ENCODE results near the gene GOT2. TPM values are rescaled to one million over a fixed set of nuclear protein-coding genes. Genes with fewer than 3 reads are reported as not detected.

The GOT2 gene
- total and polyA plus RNA-seq, 4 experiments from 2014 or later, result 37.1 to 113 (median 64.3) TPM

DNA sequence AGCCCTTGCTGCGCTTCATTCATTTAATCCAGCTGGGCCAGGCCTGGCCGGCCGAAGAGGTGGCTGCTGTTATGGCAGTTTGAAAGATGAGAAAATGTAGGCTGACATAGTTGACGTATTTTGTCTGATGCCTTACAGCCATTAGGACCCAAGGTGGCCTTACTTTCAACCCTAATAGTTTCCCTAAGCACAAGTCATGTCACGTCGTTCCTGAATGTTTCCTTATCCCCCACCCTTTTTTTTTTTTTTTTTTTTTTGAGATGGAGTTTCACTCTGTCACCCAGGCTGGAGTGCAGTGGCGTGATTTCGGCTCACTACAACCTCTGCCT, 307 bp upstream of the GOT2 start:
- DNase-seq, result no peak
- Histone ChIP-seq H3K9me3 (ENCODE audit: control insufficient read depth in 1 of 2, low read length in 2 of 2) (no peaks in the 10 kb centered on the region), H3K27ac (ENCODE audit: low read depth, low read length) (peak overlapping the region; percentile 72), H3K4me3 (ENCODE audit: low read length in 2 of 2) (peak overlapping the region in 1 of 2 donors; percentile 86), H3K36me3 (ENCODE audit: insufficient read depth, low read length) (no peaks in the 10 kb centered on the region), H3K27me3 (ENCODE audit: insufficient read depth, low read length) (no peaks in the 10 kb centered on the region), H3K4me1 (ENCODE audit: insufficient read depth, low read length) (peaks cover 37% of the 10 kb centered on the region)
- no peaks in the 10 kb centered on the region for H3K9me3 Mint-ChIP-seq
- H3K36me3 Mint-ChIP-seq, result peaks cover 0 to 10% of the 10 kb centered on the region in 2 donors
- ChIA-PET CTCF (ENCODE audit: partially characterized antibody) (interaction anchor here (0.6 to 1.5 kb wide), 6 partner anchors 9 to 204 kb away, joined by 3 to 12 read pairs (median 4); no protein-coding TSS in a partner anchor), POLR2A (ENCODE audit: partially characterized antibody) (interaction anchor here (0.7 kb wide), 1 partner anchor 22 kb away, joined by 3 read pairs; no protein-coding TSS in a partner anchor)
- peak overlapping the region; percentile 94 to 99 (median 98) for H3K4me3 Mint-ChIP-seq
- peak overlapping the region; percentile 57 to 97 (median 94) for H3K27ac Mint-ChIP-seq
- H3K4me1 Mint-ChIP-seq, result peaks cover 24 to 43% (median 34%) of the 10 kb centered on the region in 4 donors
- intact Hi-C loops (cut with micrococcal nuclease), result loop anchor here (1.0 kb wide), 3 partner anchors 22 to 104 kb away; partner anchors contain the start of gene SLC38A7
- H3K27me3 Mint-ChIP-seq, result no peaks in the 10 kb centered on the region

DNA sequence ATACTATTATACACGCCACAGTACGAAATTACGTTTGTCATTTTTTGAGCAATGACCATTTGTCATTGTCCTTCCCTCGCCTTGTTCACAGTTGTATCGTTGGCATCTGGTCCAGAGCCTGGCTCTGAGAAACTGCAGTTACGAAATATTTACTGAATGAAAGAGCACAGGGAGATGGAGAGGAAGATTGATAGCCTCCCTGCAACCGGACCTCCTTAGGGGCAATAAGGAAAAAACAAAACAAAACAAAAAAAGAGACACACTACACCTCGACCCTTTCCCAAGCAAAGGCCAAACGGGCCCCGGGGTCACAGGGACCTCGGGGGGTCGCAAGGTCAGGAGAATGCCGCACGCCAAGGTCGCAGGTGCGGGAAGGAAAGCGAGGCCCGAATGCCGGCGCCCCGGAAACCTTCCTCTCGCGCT, 857 bp downstream of the GOT2 start:
- POLR2A ChIA-PET (ENCODE audit: partially characterized antibody), result interaction anchor here (1.4 kb wide), 1 partner anchor 49 kb away, joined by 3 read pairs; the partner anchor contains the start of gene SLC38A7
- peak overlapping the region; percentile 87 to 99 (median 90) for H3K4me3 Mint-ChIP-seq

DNA sequence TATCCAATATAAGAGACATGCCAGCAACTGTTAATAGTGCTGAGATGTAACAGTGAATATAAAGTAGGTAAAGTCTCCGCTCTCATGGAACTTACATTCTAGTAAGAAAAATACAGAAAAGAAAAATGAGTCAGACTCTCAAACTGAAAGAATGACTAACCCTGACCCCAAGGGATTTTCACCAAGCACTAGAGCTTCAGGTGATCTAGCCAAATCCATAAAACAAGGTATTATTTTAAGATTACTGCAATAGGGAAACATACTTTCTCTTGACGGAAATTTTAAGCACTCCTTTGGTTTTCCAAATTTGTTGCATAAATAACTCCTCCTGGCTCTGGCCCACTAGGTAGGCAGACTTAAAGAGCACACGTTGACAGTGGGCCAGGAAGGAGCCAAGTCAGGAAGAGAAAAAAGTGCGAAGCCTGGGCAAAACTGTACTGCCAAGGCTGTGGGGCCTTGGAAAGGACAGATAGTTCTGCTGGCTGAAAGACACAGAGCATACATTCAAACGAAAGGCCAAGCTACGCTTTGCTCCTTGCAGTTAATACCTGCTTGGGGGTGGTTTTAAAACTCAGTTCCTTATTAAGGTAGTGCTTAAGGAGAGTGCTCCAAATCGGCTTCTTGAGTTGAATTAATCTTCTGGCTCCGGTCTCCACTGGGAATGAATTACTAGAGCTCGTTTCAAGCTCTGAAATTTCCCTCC, 1.4 kb downstream of the GOT2 start:
- Histone ChIP-seq H3K27ac (ENCODE audit: low read depth, low read length) (peak overlapping the region; percentile 72), H3K4me3 (ENCODE audit: low read length in 2 of 2) (peak overlapping the region; percentile 30 to 86), H3K4me1 (ENCODE audit: insufficient read depth, low read length) (peaks cover 37% of the 10 kb centered on the region), H3K36me3 (ENCODE audit: insufficient read depth, low read length) (no peaks in the 10 kb centered on the region), H3K9me3 (ENCODE audit: control insufficient read depth in 1 of 2, low read length in 2 of 2) (no peaks in the 10 kb centered on the region), H3K27me3 (ENCODE audit: insufficient read depth, low read length) (no peaks in the 10 kb centered on the region)
- H3K27me3 Mint-ChIP-seq, result no peaks in the 10 kb centered on the region
- DNase-seq, result no peak
- ChIA-PET POLR2A (ENCODE audit: partially characterized antibody) (interaction anchor here (1.4 kb wide), 1 partner anchor 48 kb away, joined by 3 read pairs; the partner anchor contains the start of gene SLC38A7), CTCF (ENCODE audit: partially characterized antibody) (interaction anchor here (1.5 to 3.1 kb wide), 2 partner anchors 9 to 23 kb away, joined by 5 to 16 read pairs; no protein-coding TSS in a partner anchor)
- peak overlapping the region; percentile 11 to 97 (median 89) for H3K27ac Mint-ChIP-seq
- peaks cover 0 to 12% of the 10 kb centered on the region in 2 donors for H3K36me3 Mint-ChIP-seq
- H3K4me1 Mint-ChIP-seq, result peaks cover 26 to 50% (median 36%) of the 10 kb centered on the region in 4 donors
- intact Hi-C loops (cut with micrococcal nuclease), result no loop called here
- H3K4me3 Mint-ChIP-seq, result peak overlapping the region; percentile 87 to 99 (median 90)
- H3K9me3 Mint-ChIP-seq, result no peaks in the 10 kb centered on the region

More for the DNA sequence above, 857 bp downstream of the GOT2 start:
- no peak for DNase-seq
- Histone ChIP-seq H3K27me3 (ENCODE audit: insufficient read depth, low read length) (no peaks in the 10 kb centered on the region), H3K4me1 (ENCODE audit: insufficient read depth, low read length) (peaks cover 37% of the 10 kb centered on the region), H3K4me3 (ENCODE audit: low read length in 2 of 2) (peak overlapping the region; percentile 30 to 86), H3K36me3 (ENCODE audit: insufficient read depth, low read length) (no peaks in the 10 kb centered on the region), H3K27ac (ENCODE audit: low read depth, low read length) (peak overlapping the region; percentile 72), H3K9me3 (ENCODE audit: control insufficient read depth in 1 of 2, low read length in 2 of 2) (no peaks in the 10 kb centered on the region)
- Mint-ChIP-seq H3K9me3 (no peaks in the 10 kb centered on the region), H3K4me1 (peaks cover 24 to 45% (median 36%) of the 10 kb centered on the region in 4 donors), H3K27me3 (no peaks in the 10 kb centered on the region), H3K36me3 (peaks cover 0 to 10% of the 10 kb centered on the region in 2 donors), H3K27ac (peak overlapping the region; percentile 11 to 97 (median 89))
- CTCF ChIA-PET (ENCODE audit: partially characterized antibody), result interaction anchor here (1.5 to 3.1 kb wide), 2 partner anchors 10 to 23 kb away, joined by 5 to 16 read pairs; no protein-coding TSS in a partner anchor
- intact Hi-C loops (cut with micrococcal nuclease), result no loop called here

DNA sequence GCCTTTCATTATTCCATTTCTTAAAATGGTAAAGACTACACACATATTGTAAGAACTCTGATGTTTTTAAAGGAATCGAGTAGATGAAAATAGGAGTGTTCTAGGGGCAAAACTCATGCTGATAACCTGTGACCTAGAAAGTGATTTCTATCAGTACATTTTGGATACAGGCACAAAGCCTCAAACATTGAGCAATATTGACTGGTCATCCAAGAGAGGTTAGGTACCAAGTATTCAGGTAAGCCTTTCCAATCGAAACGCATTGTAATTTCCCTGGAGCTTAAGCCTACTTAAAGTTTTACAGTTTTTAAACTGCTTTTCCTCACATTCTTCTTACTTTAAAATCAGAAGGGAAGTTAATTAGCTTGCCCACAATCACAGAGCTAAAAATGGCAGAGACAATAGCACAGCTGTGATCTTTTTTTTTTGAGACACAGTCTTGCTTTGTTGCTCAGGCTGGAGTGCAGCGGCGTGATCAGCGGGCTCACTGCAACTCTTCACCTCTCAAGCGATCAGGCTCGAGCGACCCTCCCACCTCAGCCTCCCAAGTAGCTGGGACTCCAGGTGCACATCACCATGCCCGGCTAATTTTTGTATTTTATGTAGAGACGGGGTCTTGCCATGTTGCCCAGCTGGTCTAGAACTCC, 3.3 kb downstream of the GOT2 start:
- Histone ChIP-seq H3K27ac (ENCODE audit: low read depth, low read length) (no peak overlapping the region), H3K27me3 (ENCODE audit: insufficient read depth, low read length) (no peaks in the 10 kb centered on the region), H3K9me3 (ENCODE audit: control insufficient read depth in 1 of 2, low read length in 2 of 2) (no peaks in the 10 kb centered on the region), H3K4me1 (ENCODE audit: insufficient read depth, low read length) (peaks cover 37% of the 10 kb centered on the region), H3K36me3 (ENCODE audit: insufficient read depth, low read length) (no peaks in the 10 kb centered on the region), H3K4me3 (ENCODE audit: low read length in 2 of 2) (no peak overlapping the region)
- Mint-ChIP-seq H3K27ac (no peak overlapping the region), H3K4me1 (peaks cover 24 to 54% (median 38%) of the 10 kb centered on the region in 4 donors), H3K36me3 (peaks cover 0 to 16% of the 10 kb centered on the region in 2 donors), H3K27me3 (no peaks in the 10 kb centered on the region), H3K4me3 (no peak overlapping the region), H3K9me3 (no peaks in the 10 kb centered on the region)
- ChIA-PET POLR2A (ENCODE audit: partially characterized antibody) (no interaction called here), CTCF (ENCODE audit: partially characterized antibody) (interaction anchor here (3.1 kb wide), 1 partner anchor 25 kb away, joined by 16 read pairs; no protein-coding TSS in a partner anchor)
- intact Hi-C loops (cut with micrococcal nuclease), result no loop called here
- no peak for DNase-seq

DNA sequence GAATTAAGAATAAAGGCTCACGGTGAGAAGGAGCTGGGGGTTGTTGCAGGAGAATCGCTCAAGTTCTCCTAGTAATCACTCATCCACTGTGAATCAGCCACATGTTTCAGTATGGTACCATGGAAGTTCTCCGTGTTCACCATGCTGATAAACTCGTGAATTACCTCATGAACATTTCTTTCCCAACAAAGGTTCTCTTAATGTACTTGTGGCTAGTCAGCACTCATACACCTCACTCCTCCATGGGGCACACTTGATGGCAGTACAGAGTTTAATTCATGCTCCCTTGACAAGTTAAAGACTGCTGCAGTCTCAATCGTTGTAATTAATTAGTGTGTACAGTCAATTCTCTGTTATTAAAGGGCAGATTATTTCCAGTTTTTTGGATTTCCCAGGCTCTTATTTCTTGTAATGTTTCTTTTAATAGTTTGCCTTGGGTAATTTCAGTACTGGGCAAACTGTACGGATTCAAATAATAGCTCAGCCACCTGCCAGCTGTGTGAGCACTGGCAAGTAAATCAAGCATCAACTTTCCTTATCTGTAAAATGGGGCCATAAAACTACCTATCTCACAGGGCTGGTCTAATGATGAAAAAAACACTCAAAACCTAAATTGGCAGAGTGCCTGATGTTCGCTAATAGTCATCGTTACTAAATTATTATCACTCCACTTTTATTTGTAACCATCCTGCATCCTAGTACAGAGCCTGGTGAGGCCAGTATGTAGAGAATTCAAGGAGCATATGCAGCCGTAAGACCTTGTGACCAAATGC, 6.1 kb downstream of the GOT2 start:
- Mint-ChIP-seq H3K36me3 (peaks cover 0 to 20% of the 10 kb centered on the region in 2 donors), H3K4me3 (no peak overlapping the region), H3K4me1 (peaks cover 16 to 42% (median 28%) of the 10 kb centered on the region in 4 donors), H3K27ac (peak overlapping the region in 2 of 7 donors; percentile 32 to 48), H3K9me3 (no peaks in the 10 kb centered on the region), H3K27me3 (no peaks in the 10 kb centered on the region)
- intact Hi-C loops (cut with micrococcal nuclease), result no loop called here
- POLR2A ChIA-PET (ENCODE audit: partially characterized antibody), result no interaction called here
- Histone ChIP-seq H3K9me3 (ENCODE audit: control insufficient read depth in 1 of 2, low read length in 2 of 2) (no peaks in the 10 kb centered on the region), H3K27ac (ENCODE audit: low read depth, low read length) (no peak overlapping the region), H3K4me1 (ENCODE audit: insufficient read depth, low read length) (peaks cover 28% of the 10 kb centered on the region), H3K36me3 (ENCODE audit: insufficient read depth, low read length) (peaks cover 7% of the 10 kb centered on the region), H3K27me3 (ENCODE audit: insufficient read depth, low read length) (no peaks in the 10 kb centered on the region), H3K4me3 (ENCODE audit: low read length in 2 of 2) (no peak overlapping the region)
- CTCF ChIA-PET (ENCODE audit: partially characterized antibody), result interaction anchor here (2.0 kb wide), 1 partner anchor 28 kb away, joined by 7 read pairs; no protein-coding TSS in a partner anchor
- no peak for DNase-seq

DNA sequence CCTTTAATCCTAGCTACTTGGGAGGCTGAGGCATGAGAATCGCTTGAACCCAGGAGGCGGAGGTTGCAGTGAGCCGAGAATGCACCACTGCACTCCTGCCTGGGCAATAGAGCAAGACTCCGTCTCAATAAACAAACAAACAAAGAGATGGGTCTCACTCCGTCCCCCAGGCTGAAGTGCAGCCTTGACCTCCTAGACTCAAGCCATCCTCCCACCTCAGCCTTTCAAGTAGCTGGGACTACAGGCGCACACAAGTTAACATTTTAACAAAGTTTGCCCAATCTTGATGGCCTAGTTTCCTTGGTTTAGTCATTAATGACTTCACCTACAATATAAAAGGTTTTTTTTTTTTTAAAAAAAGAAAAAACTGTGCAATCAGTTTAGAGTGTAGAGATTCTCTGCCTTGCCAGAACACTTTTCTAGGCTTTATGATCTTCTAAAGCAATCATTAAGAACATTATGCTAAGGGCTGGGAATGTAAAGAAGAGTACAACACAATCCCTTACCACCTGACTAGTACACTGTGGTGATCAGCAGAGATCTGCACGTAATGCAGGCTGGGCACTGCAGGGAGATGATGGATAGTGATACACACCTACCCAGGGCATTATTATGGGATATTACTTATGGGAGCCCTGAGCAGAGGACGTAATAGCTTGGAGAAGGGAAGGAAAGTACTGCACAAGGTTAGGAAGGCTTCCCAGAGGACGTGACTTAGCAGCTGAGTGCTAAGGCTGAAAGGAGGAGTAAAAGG, 6.9 kb downstream of the GOT2 start:
- Histone ChIP-seq H3K9me3 (ENCODE audit: control insufficient read depth in 1 of 2, low read length in 2 of 2) (no peaks in the 10 kb centered on the region), H3K27ac (ENCODE audit: low read depth, low read length) (no peak overlapping the region), H3K4me3 (ENCODE audit: low read length in 2 of 2) (no peak overlapping the region), H3K4me1 (ENCODE audit: insufficient read depth, low read length) (peaks cover 20% of the 10 kb centered on the region), H3K36me3 (ENCODE audit: insufficient read depth, low read length) (peaks cover 10% of the 10 kb centered on the region), H3K27me3 (ENCODE audit: insufficient read depth, low read length) (no peaks in the 10 kb centered on the region)
- peak overlapping the region in 1 of 7 donors; percentile 47 for H3K27ac Mint-ChIP-seq
- no peak overlapping the region for H3K4me3 Mint-ChIP-seq
- ChIA-PET POLR2A (ENCODE audit: partially characterized antibody) (no interaction called here), CTCF (ENCODE audit: partially characterized antibody) (interaction anchor here (2.0 kb wide), 1 partner anchor 29 kb away, joined by 7 read pairs; no protein-coding TSS in a partner anchor)
- intact Hi-C loops (cut with micrococcal nuclease), result no loop called here
- H3K36me3 Mint-ChIP-seq, result peaks cover 0 to 21% of the 10 kb centered on the region in 2 donors
- DNase-seq, result no peak
- H3K9me3 Mint-ChIP-seq, result no peaks in the 10 kb centered on the region
- H3K27me3 Mint-ChIP-seq, result no peaks in the 10 kb centered on the region
- H3K4me1 Mint-ChIP-seq, result peaks cover 9 to 34% (median 21%) of the 10 kb centered on the region in 4 donors
